Sciatic nerve (tissue), 2 donors: ENCODE data around the gene PDGFB. TPM values are rescaled to one million over a fixed set of nuclear protein-coding genes. Genes with fewer than 3 reads are reported as not detected.
"Not testable (repeated sequence)": the region's sequence is repeated elsewhere in the genome, so short reads cannot be mapped to it uniquely, and the experiment has no call there.

Experiments
- ATAC-seq: fragments of 200-7000 bp; cut with Tn5 transposase; one replicate; pipeline ENCODE4 v1.9.1; 2020; ENCODE audit warnings: mild to moderate bottlenecking, moderate library complexity
- DNase-seq: peaks from one replicate; pipeline ENCODE4 v3.0.0-alpha.2; 2020; ENCODE audit warnings: low spot score
- intact Hi-C: fragments of 100-400 bp; cut with DNase I; formaldehyde crosslinking; loops from one replicate; pipeline ENCODE4 v1.14.2; 2022
- total RNA-seq: library from RNA; stranded (reverse); fragmentation: NEBNext Ultra II Directional; extraction: Animal tissue kit (Norgen Biotek cat#: 25700); gene quantifications from one replicate; pipeline ENCODE4 v1.2.1, GENCODE V29; 2021
- donor health status: DM: no; HTN: no; CAD: no.
- donor health status: DM: no; HTN: no; CAD: no.

Gene PDGFB
- total RNA-seq, 1 donor from 2014 or later = 24.2 TPM

GRCh38 chr22:39220450-39220849, 24.3 kb downstream of the PDGFB start:
- DNase-seq = peak; percentile 44
- ATAC-seq = no peak
- intact Hi-C loops = no loop called here

- intact Hi-C loops = no loop called here
- peak; percentile 38 for DNase-seq
- no peak for ATAC-seq
Measured at GRCh38 chr22:39219071-39220039, 25.4 kb downstream of the PDGFB start.

- DNase-seq, intact Hi-C loops, ATAC-seq: not testable (repeated sequence)
Measured at GRCh38 chr22:39218432-39218831, 26.4 kb downstream of the PDGFB start.

GRCh38 chr22:39216143-39216490, 28.7 kb downstream of the PDGFB start:
- intact Hi-C loops = no loop called here
- DNase-seq (peak; percentile 33), ATAC-seq (no peak)

- intact Hi-C loops = no loop called here
- DNase-seq = peak; percentile 55
- no peak for ATAC-seq
Measured at GRCh38 chr22:39215426-39216142, 29.2 kb downstream of the PDGFB start.

- ATAC-seq = no peak
- intact Hi-C loops = no loop called here
- DNase-seq = peak; percentile 30
Measured at GRCh38 chr22:39215070-39215396, 29.7 kb downstream of the PDGFB start.

GRCh38 chr22:39214383-39215069, 30.3 kb downstream of the PDGFB start:
- intact Hi-C loops = no loop called here

GRCh38 chr22:39214006-39214382, 30.8 kb downstream of the PDGFB start:
- DNase-seq (peak; percentile 6), ATAC-seq (no peak)
- intact Hi-C loops = no loop called here

More at GRCh38 chr22:39214383-39215069, 30.3 kb downstream of the PDGFB start:
- ATAC-seq (no peak), DNase-seq (peak; percentile 28)

- peak; percentile 55 for DNase-seq
- peak; percentile 84 for ATAC-seq
- intact Hi-C loops = no loop called here
Measured at GRCh38 chr22:39212721-39213376, 31.9 kb downstream of the PDGFB start.

GRCh38 chr22:39209756-39210155, 35.0 kb downstream of the PDGFB start:
- DNase-seq (peak; percentile 46), ATAC-seq (no peak)
- intact Hi-C loops = no loop called here

GRCh38 chr22:39208013-39208680, 36.6 kb downstream of the PDGFB start:
- DNase-seq (peak; percentile 51), ATAC-seq (no peak)
- intact Hi-C loops = no loop called here

GRCh38 chr22:39207141-39208012, 37.4 kb downstream of the PDGFB start:
- DNase-seq (peak; percentile 54), ATAC-seq (peak; percentile 75)
- intact Hi-C loops = no loop called here

- ATAC-seq (no peak), DNase-seq (peak; percentile 55)
- intact Hi-C loops = no loop called here
Measured at GRCh38 chr22:39206491-39206890, 38.3 kb downstream of the PDGFB start.

- intact Hi-C loops = no loop called here
- peak; percentile 43 for DNase-seq
- ATAC-seq = no peak
Measured at GRCh38 chr22:39205344-39206021, 39.3 kb downstream of the PDGFB start.

GRCh38 chr22:39204216-39204615, 40.6 kb downstream of the PDGFB start:
- DNase-seq (peak; percentile 23), ATAC-seq (no peak)
- intact Hi-C loops = no loop called here

- peak; percentile 32 for DNase-seq
- intact Hi-C loops = no loop called here
- ATAC-seq = no peak
Measured at GRCh38 chr22:39197578-39197977, 47.2 kb downstream of the PDGFB start.

- intact Hi-C loops = no loop called here
- ATAC-seq (no peak), DNase-seq (no peak)
Measured at GRCh38 chr22:39194098-39194497, 50.7 kb downstream of the PDGFB start.
